ENCODE results near the gene PACS2. TPM values are rescaled to one million over a fixed set of nuclear protein-coding genes. Genes with fewer than 3 reads are reported as not detected.
A peak's percentile ranks its signal among the peaks of the same experiment; 100 is the strongest.

The PACS2 gene
- polyA plus RNA-seq, 3 donors = 3.1 to 87.0 (median 3.7) TPM

DNA sequence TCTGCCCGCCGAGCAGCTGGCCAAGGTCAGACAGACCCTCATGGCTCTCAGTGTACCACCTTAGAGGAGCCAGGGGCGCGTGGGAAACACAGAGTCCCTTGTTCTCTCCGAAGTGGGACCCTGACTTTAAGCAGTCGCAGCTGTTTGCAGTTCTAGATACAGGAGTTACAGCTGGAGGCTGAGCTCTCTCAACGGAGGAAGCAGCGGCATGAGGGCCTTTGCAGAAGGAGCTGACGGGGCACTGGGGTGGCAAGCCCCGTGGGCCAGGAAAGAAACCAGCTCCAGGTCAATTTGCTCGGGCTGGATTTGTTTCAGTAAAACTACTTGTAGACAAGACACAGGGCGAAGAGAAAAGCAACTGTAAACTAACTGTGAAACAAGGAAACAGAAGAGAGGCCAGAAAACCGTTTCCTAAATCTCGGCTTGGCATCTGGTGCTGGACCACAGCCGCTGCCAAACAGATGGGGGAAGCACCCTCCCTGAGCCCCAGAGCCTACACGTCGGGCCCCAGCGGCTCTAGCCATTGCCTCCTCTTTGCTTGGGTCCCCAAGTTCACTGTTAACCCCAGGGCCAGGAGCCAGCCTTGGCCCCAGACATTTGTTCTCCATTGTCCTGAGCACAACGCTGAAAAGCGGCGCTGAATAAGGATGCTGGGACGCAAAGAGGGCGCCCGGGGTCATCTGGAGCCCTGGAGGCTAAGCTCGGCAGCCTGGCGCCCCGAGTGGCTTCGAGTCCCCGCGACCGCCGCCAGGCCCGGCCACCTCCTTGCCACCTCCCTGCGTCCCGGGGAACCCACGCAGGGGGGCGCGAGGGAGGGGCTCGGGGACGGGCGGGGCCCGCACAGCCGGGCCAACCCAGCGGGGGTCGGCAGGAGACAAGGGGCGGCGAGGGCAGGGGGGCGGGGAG lies 914 bp upstream of the PACS2 start:
- H3K27me3 Mint-ChIP-seq (ENCODE audit: low read depth in 3 of 3) = peaks cover 3 to 11% (median 4%) of the 10 kb centered on the region in 3 donors
- H3K4me1 Mint-ChIP-seq = peaks cover 36% of the 10 kb centered on the region
- H4K20me1 ChIP-seq (ENCODE audit: insufficient read depth, low read length) = peaks cover 27% of the 10 kb centered on the region
- H3K36me3 Mint-ChIP-seq = no peaks in the 10 kb centered on the region
- DNase-seq = peak in 2 of 3 donors; percentile 30 to 40
- peaks cover 0 to 2% (median 0%) of the 10 kb centered on the region in 7 donors for H3K9me3 Mint-ChIP-seq
- peak overlapping the region in 6 of 7 donors; percentile 7 to 86 (median 49) for H3K27ac Mint-ChIP-seq
- H3K4me1 ChIP-seq (ENCODE audit: control insufficient read depth in 1 of 2, insufficient read depth in 2 of 2, low read length in 2 of 2) = peaks cover 35 to 46% of the 10 kb centered on the region in 2 donors
- peak overlapping the region; percentile 91 for H3K4me2 ChIP-seq (replicated peaks; ENCODE audit: extremely low read depth, low read length, poor library complexity, severe bottlenecking)
- H3K27me3 ChIP-seq (ENCODE audit: control insufficient read depth in 2 of 2, insufficient read depth in 2 of 2, low read length in 2 of 2) = no peaks in the 10 kb centered on the region
- H3K79me2 ChIP-seq (ENCODE audit: insufficient read depth, low read length) = peaks cover 22% of the 10 kb centered on the region
- peak overlapping the region; percentile 29 to 68 for H3K27ac ChIP-seq (ENCODE audit: low read depth in 1 of 2, low read length in 2 of 2)
- no peaks in the 10 kb centered on the region for H3K36me3 ChIP-seq (replicated peaks in 1 of 2; ENCODE audit: control insufficient read depth in 1 of 2, insufficient read depth in 2 of 2, low read length in 2 of 2)
- intact Hi-C loops (cut with micrococcal nuclease) = loop anchor here in 1 of 2 donors (2.0 kb wide), 1 partner anchor 13 kb away; the partner anchor contains the start of gene BRF1
- no peaks in the 10 kb centered on the region for H3K9me3 ChIP-seq (replicated peaks in 1 of 2; ENCODE audit: control insufficient read depth in 1 of 2, insufficient read depth in 1 of 2, low read length in 2 of 2)
- peak overlapping the region; percentile 36 to 78 (median 36) for H3K4me3 ChIP-seq (replicated peaks in 1 of 3; ENCODE audit: low read depth in 2 of 3, low read length in 3 of 3)
- H3K4me3 Mint-ChIP-seq = peak overlapping the region; percentile 83 to 85
- H2AFZ ChIP-seq (ENCODE audit: insufficient read depth, low read depth, low read length, poor library complexity, severe bottlenecking) = peak overlapping the region; percentile 95
- peak overlapping the region; percentile 67 for H3K9ac ChIP-seq (ENCODE audit: insufficient read depth, low read length, poor library complexity, severe bottlenecking)
- TF ChIP-seq, protein P1, sequence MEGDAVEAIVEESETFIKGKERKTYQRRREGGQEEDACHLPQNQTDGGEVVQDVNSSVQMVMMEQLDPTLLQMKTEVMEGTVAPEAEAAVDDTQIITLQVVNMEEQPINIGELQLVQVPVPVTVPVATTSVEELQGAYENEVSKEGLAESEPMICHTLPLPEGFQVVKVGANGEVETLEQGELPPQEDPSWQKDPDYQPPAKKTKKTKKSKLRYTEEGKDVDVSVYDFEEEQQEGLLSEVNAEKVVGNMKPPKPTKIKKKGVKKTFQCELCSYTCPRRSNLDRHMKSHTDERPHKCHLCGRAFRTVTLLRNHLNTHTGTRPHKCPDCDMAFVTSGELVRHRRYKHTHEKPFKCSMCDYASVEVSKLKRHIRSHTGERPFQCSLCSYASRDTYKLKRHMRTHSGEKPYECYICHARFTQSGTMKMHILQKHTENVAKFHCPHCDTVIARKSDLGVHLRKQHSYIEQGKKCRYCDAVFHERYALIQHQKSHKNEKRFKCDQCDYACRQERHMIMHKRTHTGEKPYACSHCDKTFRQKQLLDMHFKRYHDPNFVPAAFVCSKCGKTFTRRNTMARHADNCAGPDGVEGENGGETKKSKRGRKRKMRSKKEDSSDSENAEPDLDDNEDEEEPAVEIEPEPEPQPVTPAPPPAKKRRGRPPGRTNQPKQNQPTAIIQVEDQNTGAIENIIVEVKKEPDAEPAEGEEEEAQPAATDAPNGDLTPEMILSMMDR (IDR thresholded peaks at IDR 0.05) = no peak
- whole genome bisulfite sequencing (ENCODE audit: insufficient coverage) = 8% methylated on average over 48 of the region's 48 CpGs

DNA sequence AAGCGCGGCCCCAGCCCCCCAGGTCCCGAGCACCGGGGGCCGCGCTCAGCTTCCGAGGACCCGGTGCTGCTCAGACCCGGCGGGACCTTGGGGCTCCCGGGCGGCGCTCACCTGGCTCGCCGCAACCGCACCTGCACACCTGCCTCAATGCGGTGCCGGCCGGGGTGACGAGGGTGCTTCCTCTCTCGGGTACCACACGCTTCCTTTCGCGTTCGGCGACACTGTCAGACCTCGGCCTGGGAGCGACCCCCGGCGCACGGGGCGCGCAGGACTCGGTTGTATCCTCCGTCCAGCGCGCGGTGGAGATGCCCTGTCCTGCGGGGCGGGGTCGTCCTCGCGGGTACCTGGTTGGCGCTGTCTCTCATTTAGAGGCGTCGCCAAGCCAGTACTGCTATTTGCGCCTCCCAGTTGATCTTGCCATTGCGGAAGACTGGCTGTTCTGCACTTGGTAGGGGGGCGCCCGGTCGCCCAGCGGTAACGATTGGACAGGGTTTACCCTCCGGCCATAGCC lies 718 bp downstream of the PACS2 start:
- peak overlapping the region; percentile 41 to 79 (median 48) for H3K4me3 ChIP-seq (replicated peaks in 1 of 3; ENCODE audit: low read depth in 2 of 3, low read length in 3 of 3)
- no peaks in the 10 kb centered on the region for H3K9me3 ChIP-seq (replicated peaks in 1 of 2; ENCODE audit: control insufficient read depth in 1 of 2, insufficient read depth in 1 of 2, low read length in 2 of 2)
- peak overlapping the region; percentile 85 for H3K4me2 ChIP-seq (replicated peaks; ENCODE audit: extremely low read depth, low read length, poor library complexity, severe bottlenecking)
- under 1% methylated on average over 51 of the region's 54 CpGs for WGBS (ENCODE audit: insufficient coverage)
- Mint-ChIP-seq H3K27me3 (ENCODE audit: low read depth in 3 of 3) (peaks cover 3 to 11% (median 4%) of the 10 kb centered on the region in 3 donors), H3K4me3 (peak overlapping the region; percentile 85 to 87), H3K9me3 (peaks cover 0 to 2% (median 0%) of the 10 kb centered on the region in 7 donors), H3K27ac (peak overlapping the region in 5 of 7 donors; percentile 41 to 80 (median 59)), H3K4me1 (peaks cover 36% of the 10 kb centered on the region), H3K36me3 (no peaks in the 10 kb centered on the region)
- peak in 1 of 3 donors; percentile 10 for DNase-seq
- no peaks in the 10 kb centered on the region for H3K36me3 ChIP-seq (replicated peaks in 1 of 2; ENCODE audit: control insufficient read depth in 1 of 2, insufficient read depth in 2 of 2, low read length in 2 of 2)
- peaks cover 35 to 46% of the 10 kb centered on the region in 2 donors for H3K4me1 ChIP-seq (ENCODE audit: control insufficient read depth in 1 of 2, insufficient read depth in 2 of 2, low read length in 2 of 2)
- H3K27me3 ChIP-seq (ENCODE audit: control insufficient read depth in 2 of 2, insufficient read depth in 2 of 2, low read length in 2 of 2) = no peaks in the 10 kb centered on the region
- peak overlapping the region; percentile 75 for H2AFZ ChIP-seq (ENCODE audit: insufficient read depth, low read depth, low read length, poor library complexity, severe bottlenecking)
- TF ChIP-seq, protein P1 (IDR thresholded peaks at IDR 0.05) = no peak
- H4K20me1 ChIP-seq (ENCODE audit: insufficient read depth, low read length) = peaks cover 28% of the 10 kb centered on the region
- H3K79me2 ChIP-seq (ENCODE audit: insufficient read depth, low read length) = peaks cover 34% of the 10 kb centered on the region
- no peak overlapping the region for H3K27ac ChIP-seq (ENCODE audit: low read depth in 1 of 2, low read length in 2 of 2)
- H3K9ac ChIP-seq (ENCODE audit: insufficient read depth, low read length, poor library complexity, severe bottlenecking) = peak overlapping the region; percentile 46
- intact Hi-C loops (cut with micrococcal nuclease) = loop anchor here in 1 of 2 donors (2.0 kb wide), 1 partner anchor 14 kb away; the partner anchor contains the start of gene BRF1
